HG03571 (cell line): Measurements from ENCODE around the gene ORM1.
"Not testable (repeated sequence)": the region's sequence is repeated elsewhere in the genome, so short reads cannot be mapped to it uniquely, and the experiment has no call there.

ENCODE experiments used
- ATAC-seq: cut with Tn5 transposase; IDR thresholded peaks from one replicate; pipeline ENCODE4 v1.9.1; 2021; ENCODE audit not compliant: unreplicated experiment

Gene ORM1

GRCh38 chr9:114304416-114305188, 18.3 kb upstream of the ORM1 start:
- ATAC-seq, result no peak

- no peak for ATAC-seq
Observed at GRCh38 chr9:114307899-114308267, 15.0 kb upstream of the ORM1 start.

DNA sequence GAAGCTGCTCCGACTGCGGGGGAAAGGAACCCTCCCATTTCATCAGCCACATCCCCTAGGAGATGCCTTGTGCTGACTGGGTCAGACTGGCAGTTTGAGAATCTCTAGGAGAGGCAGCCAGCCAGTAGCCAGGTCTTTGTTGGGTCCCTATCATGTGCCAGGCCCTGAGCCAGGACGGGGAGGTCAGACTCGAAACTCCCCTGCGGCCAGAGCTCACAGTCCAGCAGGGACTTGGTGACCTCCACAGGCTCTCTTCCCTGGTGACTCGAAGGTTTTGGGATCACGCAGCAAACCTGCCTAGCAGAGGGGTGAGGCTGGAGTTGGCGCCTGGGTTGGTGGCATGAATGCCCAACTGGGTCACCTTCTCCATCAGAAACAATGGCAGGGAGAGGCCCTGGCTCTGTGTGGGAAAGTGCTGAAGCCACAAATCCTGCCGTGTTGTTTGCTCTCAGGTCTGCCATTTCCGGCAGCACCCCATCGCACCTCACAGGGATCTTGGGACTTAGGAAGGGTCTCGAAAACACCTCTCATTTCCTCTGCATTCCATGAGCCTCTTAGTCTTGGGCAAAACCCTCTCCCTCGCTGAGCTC, 14.4 kb upstream of the ORM1 start:
- ATAC-seq, result no peak

- no peak for ATAC-seq
Observed at GRCh38 chr9:114309096-114309495, 13.8 kb upstream of the ORM1 start.

DNA sequence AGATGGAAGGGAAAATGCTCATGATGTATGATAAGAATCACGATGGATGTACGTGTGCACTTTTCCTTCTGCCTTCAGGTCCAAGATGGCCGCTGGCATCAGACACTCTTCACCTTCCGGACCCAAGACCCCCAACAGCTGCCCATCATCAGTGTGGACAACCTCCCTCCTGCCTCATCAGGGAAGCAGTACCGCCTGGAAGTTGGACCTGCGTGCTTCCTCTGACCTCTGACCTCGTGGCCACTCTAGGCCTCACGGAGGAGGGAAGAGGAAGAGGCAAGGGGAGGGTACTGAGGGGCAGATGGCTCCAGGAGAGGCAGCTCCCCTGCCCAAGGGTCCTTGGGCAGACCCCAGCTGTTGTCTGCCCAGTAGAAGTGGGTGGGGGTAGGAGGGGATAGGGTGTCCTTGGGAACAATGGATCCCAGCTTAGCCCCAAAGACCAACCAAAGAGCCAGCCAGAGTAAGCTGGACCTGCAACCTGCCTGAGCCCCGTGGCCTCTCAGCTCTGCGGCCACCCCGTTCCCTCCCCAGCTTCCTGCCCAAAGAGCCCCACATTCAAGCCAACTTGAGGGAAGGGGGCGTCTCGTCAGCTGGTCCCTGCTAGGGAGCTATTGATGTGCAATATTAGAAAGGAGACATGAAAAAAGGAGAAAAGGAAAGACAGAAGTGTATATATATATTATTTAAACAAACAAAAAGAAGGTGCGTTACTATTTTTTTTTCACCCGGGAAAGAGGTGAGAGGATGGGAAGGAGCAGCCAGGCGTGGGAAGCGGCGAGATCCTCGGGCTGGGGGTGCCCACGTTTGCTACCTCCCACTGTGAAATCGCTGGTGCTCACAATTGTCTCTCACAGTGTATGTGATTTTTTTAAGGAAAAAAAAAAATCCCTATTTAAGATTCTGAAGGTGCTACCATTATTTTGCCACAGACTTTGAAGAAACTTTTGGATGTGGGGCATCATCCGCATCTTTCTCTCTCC, 12.1 kb upstream of the ORM1 start:
- no peak for ATAC-seq

- no peak for ATAC-seq
Observed at GRCh38 chr9:114311571-114312512, 11.1 kb upstream of the ORM1 start.

DNA sequence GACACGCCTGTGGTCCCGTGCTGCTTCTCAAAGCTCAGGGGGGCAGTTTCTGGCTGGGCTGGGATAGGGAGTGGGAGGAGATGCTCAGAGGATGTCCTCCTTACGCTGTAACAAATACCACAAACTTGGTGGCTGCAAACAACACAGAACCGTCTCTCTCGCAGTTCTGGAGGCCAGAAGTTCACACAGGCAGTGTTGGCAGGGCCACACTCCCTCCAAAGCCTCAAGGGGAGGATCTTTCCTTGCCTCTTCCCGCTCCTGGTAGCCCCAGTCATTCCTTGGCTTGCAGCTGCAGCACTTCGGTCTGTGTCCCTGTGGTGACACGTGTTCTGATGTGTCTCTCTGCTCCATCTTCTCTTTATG, 10.4 kb upstream of the ORM1 start:
- no peak for ATAC-seq

DNA sequence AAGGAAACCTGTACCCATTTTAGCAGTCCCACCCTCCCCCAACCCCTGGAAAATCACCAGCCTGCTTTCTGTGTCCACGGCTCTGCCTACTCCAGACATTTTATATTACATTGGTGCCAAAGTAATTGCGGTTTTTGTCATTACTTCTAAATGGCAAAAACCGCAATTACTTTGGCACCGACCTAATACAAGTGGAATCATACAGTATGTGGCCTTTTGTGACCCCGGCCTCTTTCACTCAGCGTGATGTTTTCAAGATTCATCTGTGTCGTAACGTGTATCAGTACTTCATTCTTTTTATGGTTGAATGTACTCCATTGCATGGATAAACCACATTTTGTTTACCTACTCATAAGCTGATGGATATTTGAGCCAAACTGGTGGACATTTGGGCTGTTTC, 9.7 kb upstream of the ORM1 start:
- no peak for ATAC-seq

DNA sequence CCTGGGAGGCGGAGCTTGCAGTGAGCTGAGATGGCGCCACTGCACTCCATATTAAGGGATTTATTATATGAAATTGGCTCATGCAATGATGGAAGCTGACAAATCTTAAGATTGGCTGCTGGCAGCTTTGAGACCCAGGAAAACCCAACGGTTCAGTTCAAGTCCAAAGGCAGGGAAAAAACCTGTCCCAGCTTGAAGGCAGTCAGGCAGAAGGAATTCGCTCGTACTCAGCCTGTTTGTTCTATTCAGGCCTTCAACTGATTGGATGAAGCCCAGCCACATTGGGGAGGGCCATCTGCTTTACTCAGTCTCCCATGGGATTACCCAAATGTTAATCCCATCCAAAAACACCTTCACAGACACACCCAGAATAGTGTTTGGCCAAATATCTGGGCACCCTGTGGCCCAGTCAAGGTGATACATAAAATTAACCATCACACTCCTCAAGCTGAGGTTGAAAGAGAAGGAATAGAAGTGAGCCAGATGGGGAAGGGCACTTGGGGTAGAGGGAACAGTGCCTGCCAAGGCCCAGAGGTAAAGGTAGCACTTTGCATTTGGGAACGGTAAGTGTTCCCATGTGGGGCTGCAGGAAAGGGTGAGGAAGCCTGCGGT, 8.5 kb upstream of the ORM1 start:
- ATAC-seq, result no peak

- ATAC-seq, result no peak
Observed at GRCh38 chr9:114314881-114315722, 7.8 kb upstream of the ORM1 start.

DNA sequence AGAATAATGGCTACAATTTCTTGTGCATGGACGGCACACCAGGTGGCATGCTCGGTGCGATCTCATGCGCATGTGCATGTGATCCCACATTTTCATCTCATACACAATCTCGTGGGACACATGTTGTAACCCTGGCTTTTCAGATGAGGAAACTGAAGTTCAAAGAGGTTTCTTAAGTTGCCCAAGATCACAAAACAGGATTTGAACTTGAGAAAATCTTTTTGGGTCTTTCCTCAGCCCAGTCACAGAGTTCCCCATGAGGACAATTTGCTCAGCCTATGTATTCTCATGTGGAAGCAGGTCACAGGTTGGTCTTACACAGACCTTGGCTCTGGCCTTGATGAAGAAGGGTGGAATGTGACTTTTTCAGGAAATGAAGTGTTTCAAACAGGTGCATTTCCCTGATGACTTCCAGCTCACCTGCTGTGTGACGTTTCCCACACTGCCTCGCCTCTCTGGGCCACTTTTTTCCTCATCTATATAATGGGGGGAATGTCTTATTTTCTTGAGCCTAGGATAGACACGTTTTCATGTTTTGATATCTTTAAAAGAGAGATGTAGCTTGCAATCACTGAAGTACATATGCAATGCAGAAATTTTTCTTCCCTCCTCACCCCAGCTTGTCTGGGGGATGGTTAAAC, 7.1 kb upstream of the ORM1 start:
- no peak for ATAC-seq

- no peak for ATAC-seq
Observed at GRCh38 chr9:114316605-114317230, 6.2 kb upstream of the ORM1 start.

GRCh38 chr9:114317665-114318357, 5.1 kb upstream of the ORM1 start:
- ATAC-seq, result no peak

DNA sequence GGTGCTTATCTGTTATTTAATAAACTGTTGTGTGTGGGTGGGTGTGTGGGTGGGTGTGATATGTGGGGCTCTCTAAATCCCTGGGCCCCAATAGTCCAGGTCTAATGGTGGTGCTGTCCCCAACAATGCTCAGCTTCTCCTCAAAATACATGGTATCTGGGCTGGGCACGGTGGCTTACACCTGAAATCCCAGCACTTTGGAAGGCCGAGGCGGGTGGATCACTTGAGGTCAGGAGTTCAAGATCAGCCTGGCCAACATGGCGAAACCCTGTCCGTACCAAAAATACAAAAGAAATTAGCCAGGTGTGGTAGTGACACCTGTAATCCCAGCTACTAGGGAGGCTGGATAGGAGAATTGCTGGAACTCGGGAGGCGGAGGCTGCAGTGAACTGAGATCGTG, 4.5 kb upstream of the ORM1 start:
- no peak for ATAC-seq

DNA sequence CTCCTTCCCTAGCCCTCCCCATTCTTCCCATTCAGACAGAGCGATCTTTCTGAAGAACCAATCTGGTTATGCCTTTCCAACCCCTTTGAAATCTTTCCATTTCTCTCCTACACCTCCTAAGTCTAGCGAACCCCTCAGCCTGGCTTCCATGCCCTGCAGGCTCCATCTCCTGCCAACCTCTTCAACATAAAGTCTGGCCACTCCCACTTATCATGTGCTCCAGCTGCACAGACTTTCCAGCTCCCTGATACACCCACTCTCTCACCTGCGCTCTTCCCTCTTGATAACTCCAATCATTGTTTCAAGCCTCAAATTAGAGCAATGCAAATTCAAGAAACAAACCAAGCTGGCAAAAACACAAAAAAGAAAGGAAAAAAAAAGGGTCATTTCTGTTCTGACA, 3.8 kb upstream of the ORM1 start:
- ATAC-seq, result no peak

- ATAC-seq, result not testable (repeated sequence)
Observed at GRCh38 chr9:114320710-114321109, 2.2 kb upstream of the ORM1 start.

DNA sequence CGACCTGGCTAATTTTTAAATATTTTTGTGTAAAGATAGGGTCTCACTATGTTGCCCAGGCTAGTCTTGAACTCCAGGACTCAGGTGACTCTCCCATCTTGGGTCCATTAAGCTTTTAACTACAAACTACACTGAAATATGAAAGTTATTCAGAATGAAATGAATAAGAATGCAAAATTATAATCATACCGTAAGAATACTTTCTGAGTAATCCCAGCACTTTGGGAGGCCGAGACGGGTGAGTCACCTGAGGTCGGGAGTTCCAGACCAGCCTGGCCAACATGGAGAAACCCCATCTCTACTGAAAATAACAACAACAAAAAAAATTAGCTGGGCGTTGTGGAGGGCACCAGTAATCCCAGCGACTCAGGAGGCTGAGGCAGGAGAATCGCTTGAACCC, 1.1 kb upstream of the ORM1 start:
- no peak for ATAC-seq
